SHP77 treated with DMSO at 0.1 percent for 48 hours (cell line): ENCODE data around the gene C1D.
"Not testable (repeated sequence)": the region's sequence is repeated elsewhere in the genome, so short reads cannot be mapped to it uniquely, and the experiment has no call there.

ENCODE experiments used
- DNase-seq: peaks from one replicate; lab custom pipeline; 2025; lab: John Stamatoyannopoulos, UW

The C1D gene

GRCh38 chr2:67999332-67999731 lies 63.5 kb downstream of the C1D start:
- no peak for DNase-seq

- no peak for DNase-seq
These were observed 64.9 kb downstream of the C1D start for GRCh38 chr2:67997903-67998302.

GRCh38 chr2:67997528-67997900 lies 65.3 kb downstream of the C1D start:
- no peak for DNase-seq

- DNase-seq, result no peak
These were observed 65.9 kb downstream of the C1D start for GRCh38 chr2:67996772-67997527.

GRCh38 chr2:67994716-67995115 lies 68.1 kb downstream of the C1D start:
- no peak for DNase-seq

- not testable (repeated sequence) for DNase-seq
These were observed 68.7 kb downstream of the C1D start for GRCh38 chr2:67994069-67994468.

GRCh38 chr2:67993329-67993728 lies 69.5 kb downstream of the C1D start:
- DNase-seq, result no peak

GRCh38 chr2:67991456-67991855 lies 71.3 kb downstream of the C1D start:
- no peak for DNase-seq
